Upper lobe of left lung (tissue), 4 donors: ENCODE data around the gene RPS23.
"Not testable (repeated sequence)": the region's sequence is repeated elsewhere in the genome, so short reads cannot be mapped to it uniquely, and the experiment has no call there.

Experiments used
- EP300 ChIP-seq, 4 donors: sonication (generic); formaldehyde crosslinking; IDR thresholded peaks; one replicate each; pipeline ENCODE4 v1.5.1; 2017; ENCODE audit warnings: antibody characterized with exemption in 4 of 4, control low read depth in 2 of 4
- POLR2A ChIP-seq, 4 donors: fragments of 450-650 bp; IDR thresholded peaks; one replicate each; pipeline ENCODE4 v1.5.1; 2016 to 2017; ENCODE audit warnings: antibody characterized with exemption in 4 of 4, mild to moderate bottlenecking in 2 of 4
- TF ChIP-seq, protein P1 (sequence below), 6 experiments: fragments of 450-650 bp in 4 of 6; fragments of 200-600 bp in 2 of 6; sonication (generic) in 2 of 6; IDR thresholded peaks; one replicate each; pipeline ENCODE4 v1.5.1; 2016 to 2019; ENCODE audit warnings: antibody characterized with exemption in 6 of 6

DNA sequence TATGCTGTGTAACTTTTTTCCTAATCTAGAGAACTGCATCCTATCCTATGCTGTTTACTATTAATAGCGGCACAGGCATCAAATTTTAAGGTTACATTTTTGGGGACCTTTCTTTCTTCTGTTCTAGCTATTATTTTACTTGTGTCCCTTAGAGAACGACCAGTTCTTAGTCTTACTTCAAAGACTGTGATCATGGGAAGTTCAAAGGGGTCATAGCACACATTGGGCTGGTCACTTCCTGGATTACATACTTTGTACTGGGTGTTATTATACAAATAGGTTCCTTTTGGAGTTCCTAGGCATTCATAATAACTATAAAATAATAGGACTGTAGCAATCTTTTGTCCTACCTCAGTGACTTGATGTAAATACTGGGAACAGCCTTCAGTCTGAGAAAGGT, 8.8 kb downstream of the RPS23 start:
- TF ChIP-seq, protein P1, sequence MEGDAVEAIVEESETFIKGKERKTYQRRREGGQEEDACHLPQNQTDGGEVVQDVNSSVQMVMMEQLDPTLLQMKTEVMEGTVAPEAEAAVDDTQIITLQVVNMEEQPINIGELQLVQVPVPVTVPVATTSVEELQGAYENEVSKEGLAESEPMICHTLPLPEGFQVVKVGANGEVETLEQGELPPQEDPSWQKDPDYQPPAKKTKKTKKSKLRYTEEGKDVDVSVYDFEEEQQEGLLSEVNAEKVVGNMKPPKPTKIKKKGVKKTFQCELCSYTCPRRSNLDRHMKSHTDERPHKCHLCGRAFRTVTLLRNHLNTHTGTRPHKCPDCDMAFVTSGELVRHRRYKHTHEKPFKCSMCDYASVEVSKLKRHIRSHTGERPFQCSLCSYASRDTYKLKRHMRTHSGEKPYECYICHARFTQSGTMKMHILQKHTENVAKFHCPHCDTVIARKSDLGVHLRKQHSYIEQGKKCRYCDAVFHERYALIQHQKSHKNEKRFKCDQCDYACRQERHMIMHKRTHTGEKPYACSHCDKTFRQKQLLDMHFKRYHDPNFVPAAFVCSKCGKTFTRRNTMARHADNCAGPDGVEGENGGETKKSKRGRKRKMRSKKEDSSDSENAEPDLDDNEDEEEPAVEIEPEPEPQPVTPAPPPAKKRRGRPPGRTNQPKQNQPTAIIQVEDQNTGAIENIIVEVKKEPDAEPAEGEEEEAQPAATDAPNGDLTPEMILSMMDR (IDR thresholded peaks at IDR 0.05), result not testable (repeated sequence)
- TF ChIP-seq EP300, POLR2A (IDR thresholded peaks at IDR 0.05): not testable (repeated sequence)
